GM21529 (cell line): ENCODE results near the gene HSP90B1.

Experiments used
- ATAC-seq: cut with Tn5 transposase; IDR thresholded peaks from one replicate; pipeline ENCODE4 v1.9.1; 2021; ENCODE audit not compliant: unreplicated experiment

HSP90B1 gene

GRCh38 chr12:103930034-103930786 is at the start of gene HSP90B1:
TSS of gene HSP90B1 (plus strand) at chr12:103930410. CDS start at chr12:103930516, 106 bp downstream.
- peak; percentile 55 for ATAC-seq

GRCh38 chr12:103881261-103881660 is 48.9 kb upstream of the HSP90B1 start:
- ATAC-seq = no peak

- ATAC-seq = no peak
Measured at GRCh38 chr12:103882861-103883596, 47.2 kb upstream of the HSP90B1 start.

GRCh38 chr12:103883908-103884307 is 46.3 kb upstream of the HSP90B1 start:
- ATAC-seq = no peak

- no peak for ATAC-seq
Measured at GRCh38 chr12:103884316-103884715, 45.9 kb upstream of the HSP90B1 start.

GRCh38 chr12:103886195-103886797 is 43.9 kb upstream of the HSP90B1 start:
- ATAC-seq = no peak

- no peak for ATAC-seq
Measured at GRCh38 chr12:103887738-103888137, 42.5 kb upstream of the HSP90B1 start.

GRCh38 chr12:103897316-103897715 is 32.9 kb upstream of the HSP90B1 start:
- ATAC-seq = no peak

- no peak for ATAC-seq
Measured at GRCh38 chr12:103901518-103902173, 28.6 kb upstream of the HSP90B1 start.

- ATAC-seq = no peak
Measured at GRCh38 chr12:103903993-103904392, 26.2 kb upstream of the HSP90B1 start.

GRCh38 chr12:103905730-103906349 is 24.4 kb upstream of the HSP90B1 start:
- no peak for ATAC-seq

- no peak for ATAC-seq
Measured at GRCh38 chr12:103908246-103908541, 22.0 kb upstream of the HSP90B1 start.

- ATAC-seq = no peak
Measured at GRCh38 chr12:103908877-103909276, 21.3 kb upstream of the HSP90B1 start.

GRCh38 chr12:103909811-103910210 is 20.4 kb upstream of the HSP90B1 start:
- no peak for ATAC-seq

- ATAC-seq = no peak
Measured at GRCh38 chr12:103912069-103912468, 18.1 kb upstream of the HSP90B1 start.

GRCh38 chr12:103913100-103913499 is 17.1 kb upstream of the HSP90B1 start:
- no peak for ATAC-seq

- ATAC-seq = no peak
Measured at GRCh38 chr12:103915306-103915705, 14.9 kb upstream of the HSP90B1 start.

- no peak for ATAC-seq
Measured at GRCh38 chr12:103917873-103918272, 12.3 kb upstream of the HSP90B1 start.

- peak; percentile 44 for ATAC-seq
Measured at GRCh38 chr12:103924761-103925641, 5.2 kb upstream of the HSP90B1 start.

GRCh38 chr12:103928682-103929045 is 1.5 kb upstream of the HSP90B1 start:
- ATAC-seq = peak; percentile 14
